ENCODE data around the gene BRI3BP.
"Not testable (repeated sequence)": the region's sequence is repeated elsewhere in the genome, so short reads cannot be mapped to it uniquely, and the experiment has no call there.

GRCh38 chr12:125031471-125031870, 38.0 kb downstream of the BRI3BP start:
- TF ChIP-seq, protein P1, sequence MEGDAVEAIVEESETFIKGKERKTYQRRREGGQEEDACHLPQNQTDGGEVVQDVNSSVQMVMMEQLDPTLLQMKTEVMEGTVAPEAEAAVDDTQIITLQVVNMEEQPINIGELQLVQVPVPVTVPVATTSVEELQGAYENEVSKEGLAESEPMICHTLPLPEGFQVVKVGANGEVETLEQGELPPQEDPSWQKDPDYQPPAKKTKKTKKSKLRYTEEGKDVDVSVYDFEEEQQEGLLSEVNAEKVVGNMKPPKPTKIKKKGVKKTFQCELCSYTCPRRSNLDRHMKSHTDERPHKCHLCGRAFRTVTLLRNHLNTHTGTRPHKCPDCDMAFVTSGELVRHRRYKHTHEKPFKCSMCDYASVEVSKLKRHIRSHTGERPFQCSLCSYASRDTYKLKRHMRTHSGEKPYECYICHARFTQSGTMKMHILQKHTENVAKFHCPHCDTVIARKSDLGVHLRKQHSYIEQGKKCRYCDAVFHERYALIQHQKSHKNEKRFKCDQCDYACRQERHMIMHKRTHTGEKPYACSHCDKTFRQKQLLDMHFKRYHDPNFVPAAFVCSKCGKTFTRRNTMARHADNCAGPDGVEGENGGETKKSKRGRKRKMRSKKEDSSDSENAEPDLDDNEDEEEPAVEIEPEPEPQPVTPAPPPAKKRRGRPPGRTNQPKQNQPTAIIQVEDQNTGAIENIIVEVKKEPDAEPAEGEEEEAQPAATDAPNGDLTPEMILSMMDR (IDR thresholded peaks at IDR 0.05), result not testable (repeated sequence)
- TF ChIP-seq POLR2A (IDR thresholded peaks at IDR 0.05), result not testable (repeated sequence)

Data from body of pancreas (tissue), 4 donors.